Amygdala (tissue), 56 donors: Measurements from ENCODE around the gene FOXP1.
"Not testable (repeated sequence)": the region's sequence is repeated elsewhere in the genome, so short reads cannot be mapped to it uniquely, and the experiment has no call there.

Experiments used
- DNase-seq, 56 donors: peaks; one replicate each; lab custom pipeline; 2025; lab: John Stamatoyannopoulos, UW

Gene FOXP1

DNA sequence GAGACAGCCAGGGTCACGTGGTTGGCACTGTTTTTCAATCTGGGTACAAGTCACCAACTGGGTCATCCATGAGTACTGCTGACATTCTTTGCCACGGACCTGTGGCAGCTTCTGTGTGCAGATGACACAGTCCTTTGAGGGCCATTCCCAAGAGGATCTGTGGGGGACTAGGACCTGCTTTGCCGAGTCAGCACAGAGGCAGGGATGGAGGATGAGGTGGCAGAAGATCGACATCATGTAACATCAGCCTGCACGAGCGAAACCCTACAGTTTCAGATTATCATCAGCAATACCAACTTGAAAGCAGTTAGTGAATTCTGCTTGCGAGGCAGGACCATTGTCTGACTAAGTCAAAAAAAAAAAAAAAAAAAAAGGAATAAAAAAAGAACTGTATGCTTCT is 227.7 kb downstream of the FOXP1 start:
- no peak for DNase-seq

DNA sequence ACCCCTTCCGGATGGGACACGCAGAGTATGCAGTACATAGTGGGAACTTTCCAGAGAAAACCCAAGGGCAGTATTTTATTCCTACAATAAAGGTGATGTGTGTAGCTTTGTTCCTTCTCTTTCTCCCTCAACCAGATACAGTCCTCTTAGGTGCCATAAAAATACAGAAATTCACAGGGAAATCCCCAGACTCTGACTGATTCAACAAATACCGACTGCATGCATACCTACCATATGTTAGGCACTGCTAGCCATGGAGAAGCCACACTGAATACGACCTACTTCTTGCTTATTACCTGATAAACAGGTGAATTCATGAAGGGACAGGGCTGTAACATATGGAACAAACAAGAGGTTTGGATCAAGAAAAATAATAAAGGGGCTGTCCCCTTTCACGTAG is 228.5 kb downstream of the FOXP1 start:
- DNase-seq = no peak

- no peak for DNase-seq
These were observed 232.0 kb downstream of the FOXP1 start for GRCh38 chr3:71351403-71352149.

GRCh38 chr3:71350998-71351397 is 232.5 kb downstream of the FOXP1 start:
- DNase-seq = no peak

DNA sequence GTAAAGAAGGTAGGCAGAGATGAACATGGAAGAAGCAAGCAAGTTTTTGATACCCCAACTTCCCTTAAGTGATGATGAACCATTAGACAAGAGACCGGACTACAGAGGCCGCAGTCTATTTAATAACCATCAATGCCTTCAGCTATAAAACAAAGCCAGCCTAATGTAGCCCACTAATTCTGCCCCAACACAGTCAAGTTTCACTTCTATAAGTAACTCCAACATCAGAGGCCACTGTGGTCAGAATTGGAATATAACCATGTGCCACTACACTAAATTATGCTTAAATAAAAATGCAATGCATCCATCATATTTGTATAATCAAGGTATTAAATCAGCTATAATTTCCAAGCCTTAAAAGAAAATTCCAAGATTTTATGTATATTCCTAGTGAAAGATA is 234.7 kb downstream of the FOXP1 start:
- no peak for DNase-seq

- no peak for DNase-seq
These were observed 235.4 kb downstream of the FOXP1 start for GRCh38 chr3:71348001-71348632.

DNA sequence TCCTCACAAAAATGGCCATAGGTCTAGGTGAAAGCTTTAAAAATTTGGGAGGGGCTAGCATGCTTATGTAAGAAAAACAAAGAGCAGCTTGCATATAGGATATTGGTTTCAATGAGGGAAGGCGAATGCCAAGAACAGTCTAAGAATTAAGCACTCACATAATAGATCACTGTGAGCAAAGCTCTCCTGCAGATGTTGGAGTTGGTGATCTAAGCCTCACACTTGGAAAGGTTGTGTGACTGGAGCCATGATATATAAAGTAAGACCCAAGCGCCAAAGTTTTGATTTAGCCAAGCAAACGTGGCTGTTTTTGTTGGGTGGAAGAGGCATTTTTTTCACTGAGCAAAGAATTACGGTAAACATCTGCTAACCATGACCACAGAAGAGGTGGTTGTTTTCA is 237.5 kb downstream of the FOXP1 start:
- DNase-seq = no peak

DNA sequence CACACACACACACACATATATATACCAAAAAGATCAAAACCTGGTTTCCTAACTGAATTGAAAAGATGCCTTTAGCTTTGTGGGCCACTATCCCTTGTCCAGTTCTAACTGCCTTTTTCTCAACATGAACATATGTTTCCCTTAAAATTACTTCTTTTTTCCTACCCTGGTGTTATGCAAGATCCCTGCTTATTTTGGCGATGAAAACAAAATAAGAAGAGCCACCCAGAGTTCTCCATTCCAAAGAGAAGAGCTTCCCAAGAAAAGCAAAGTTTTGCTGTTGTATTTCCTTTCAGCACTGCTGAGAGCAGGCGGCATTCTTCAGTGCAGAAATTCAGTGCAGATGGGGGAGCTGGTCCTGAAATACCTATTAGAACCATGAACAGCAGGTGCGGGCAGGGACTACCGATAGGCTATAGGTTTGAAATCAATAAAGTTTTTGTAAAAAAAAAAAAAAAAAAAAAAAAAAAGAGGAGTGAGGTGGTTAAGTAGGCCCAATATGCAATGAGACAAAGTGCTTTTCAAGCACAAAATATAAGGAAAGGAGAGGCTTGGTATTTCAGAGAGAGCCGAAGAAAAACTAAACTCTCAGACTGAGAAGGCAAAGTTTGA is 238.0 kb downstream of the FOXP1 start:
- DNase-seq = no peak

DNA sequence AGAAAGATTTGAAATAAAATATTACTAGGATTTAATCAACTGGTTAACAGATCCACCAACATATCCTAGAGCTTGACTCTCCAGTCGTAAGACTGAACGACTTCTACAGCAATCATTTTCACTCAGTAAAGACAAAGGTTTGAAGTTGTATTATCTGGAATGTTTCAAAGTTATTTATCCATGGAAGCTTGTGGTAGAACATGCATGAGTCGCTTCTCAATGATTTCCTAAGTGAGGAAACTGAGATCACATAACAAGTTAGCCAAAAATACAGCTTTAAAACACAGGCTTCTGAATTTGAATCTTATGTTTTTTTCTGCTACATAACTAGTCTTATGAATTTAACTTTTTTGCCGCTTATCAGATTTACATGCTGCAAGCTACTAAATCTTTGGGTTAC is 241.8 kb downstream of the FOXP1 start:
- DNase-seq = no peak

- no peak for DNase-seq
These were observed 244.5 kb downstream of the FOXP1 start for GRCh38 chr3:71339049-71339448.

DNA sequence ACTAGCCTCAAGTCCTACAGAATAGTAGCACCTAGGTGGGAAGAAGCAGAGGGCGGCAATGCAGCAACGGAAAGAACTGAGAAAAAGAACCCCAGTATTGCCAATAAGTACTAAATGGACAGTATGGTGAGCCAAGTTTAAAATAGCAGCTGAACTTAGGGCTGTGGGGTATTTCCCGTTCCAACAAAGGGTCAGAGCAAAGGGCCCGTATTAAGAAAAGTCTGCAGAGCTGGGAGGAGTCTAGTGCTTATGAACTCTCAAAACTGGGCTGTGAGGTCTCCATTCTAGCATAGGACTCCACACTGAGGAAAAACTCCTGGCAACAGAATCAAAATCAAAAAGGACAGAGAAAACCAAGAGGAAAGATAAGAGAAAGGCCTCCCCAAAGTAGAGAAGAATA is 250.7 kb downstream of the FOXP1 start:
- DNase-seq = no peak

DNA sequence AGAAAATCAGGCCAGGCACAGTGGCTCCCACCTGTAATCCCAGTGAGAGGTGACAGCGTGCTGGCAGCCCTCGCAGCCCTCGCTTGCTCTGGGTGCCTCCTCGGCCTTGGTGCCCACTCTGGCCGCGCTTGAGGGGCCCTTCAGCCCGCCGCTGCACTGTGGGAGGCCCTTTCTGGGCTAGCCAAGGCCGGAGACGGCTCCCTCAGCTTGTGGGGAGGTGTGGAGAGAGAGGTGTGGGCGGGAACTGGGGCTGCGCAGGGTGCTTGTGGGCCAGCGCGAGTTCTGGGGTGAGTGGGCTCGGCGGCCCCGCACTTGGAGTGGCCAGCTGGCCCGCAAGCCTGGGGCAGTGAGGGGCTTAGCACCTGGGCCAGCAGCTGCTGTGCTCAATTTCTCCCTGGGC is 252.6 kb downstream of the FOXP1 start:
- no peak for DNase-seq

DNA sequence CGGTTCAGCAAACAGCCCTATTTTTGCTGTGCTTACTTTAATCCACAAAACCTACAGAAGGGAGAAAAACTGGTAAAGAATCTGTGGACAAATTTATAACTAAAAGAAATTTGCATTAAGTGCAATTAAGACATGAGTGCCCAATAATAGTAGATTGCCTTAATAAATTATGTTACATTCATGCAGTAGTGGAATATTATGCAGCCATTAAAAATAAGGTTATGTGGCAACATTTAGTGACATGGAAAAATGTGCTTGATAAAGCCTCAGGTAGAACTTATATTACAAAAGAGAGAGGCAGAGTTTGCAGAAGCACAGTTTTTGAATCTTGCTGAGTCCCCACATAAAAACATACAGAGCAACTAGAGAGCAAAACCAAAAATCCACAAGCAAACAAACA is 253.0 kb downstream of the FOXP1 start:
- no peak for DNase-seq

DNA sequence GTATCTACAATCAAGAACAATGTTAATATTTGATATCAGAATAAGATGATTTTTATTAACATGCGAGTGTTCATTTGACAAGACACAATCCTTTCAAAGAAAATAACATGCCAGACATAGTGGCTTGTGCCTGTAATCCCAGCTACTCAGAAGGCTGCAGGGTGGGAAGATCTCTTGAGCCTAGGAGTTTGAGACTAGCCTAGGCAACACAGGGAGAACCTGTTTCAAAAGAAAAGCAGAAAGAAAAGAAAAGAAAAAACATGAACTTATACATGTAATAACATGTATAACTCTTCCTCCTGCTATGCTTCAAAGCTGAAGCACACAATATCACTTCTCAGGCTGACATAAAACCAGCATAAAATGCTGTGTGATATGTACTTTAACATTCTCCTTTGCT is 253.7 kb downstream of the FOXP1 start:
- DNase-seq = no peak

DNA sequence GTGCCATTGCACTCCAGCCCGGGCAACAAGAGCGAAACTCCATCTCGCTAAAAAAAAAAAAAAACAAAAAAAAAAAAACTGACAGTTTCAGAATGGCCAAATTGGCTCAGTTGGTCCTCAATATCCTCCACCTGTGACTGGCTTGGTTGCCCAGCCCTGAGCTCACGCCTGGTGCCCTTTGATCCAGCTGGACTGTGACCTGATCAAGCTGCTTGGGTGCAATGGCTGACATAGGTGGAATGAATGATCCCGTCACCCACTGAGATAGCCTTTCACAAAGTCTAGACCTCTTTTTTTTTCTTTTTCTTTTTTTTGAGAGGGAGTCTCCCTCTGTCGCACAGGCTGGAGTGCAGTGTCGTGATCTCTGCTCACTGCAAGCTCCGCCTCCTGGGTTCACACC is 254.6 kb downstream of the FOXP1 start:
- DNase-seq = no peak

DNA sequence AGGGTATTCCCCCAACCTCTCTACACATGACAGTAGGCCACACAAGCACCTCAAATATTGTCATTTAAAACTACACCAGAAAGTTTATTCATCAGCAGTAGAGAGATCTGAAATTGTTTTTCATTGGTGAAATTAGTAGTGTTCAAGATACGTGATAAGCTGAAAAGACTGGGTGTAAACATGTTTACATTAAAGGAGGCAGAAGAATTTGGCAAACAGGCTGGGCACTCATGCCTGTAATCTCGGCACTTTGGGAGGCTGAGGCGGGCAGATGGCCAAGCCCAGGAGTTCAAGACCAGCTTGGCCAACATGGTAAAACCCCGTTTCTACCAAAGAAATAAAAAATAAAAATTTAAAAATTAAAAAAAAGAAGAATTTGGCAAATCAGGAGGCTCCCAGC is 255.6 kb downstream of the FOXP1 start:
- DNase-seq = no peak

- DNase-seq = no peak
These were observed 257.8 kb downstream of the FOXP1 start for GRCh38 chr3:71325715-71326114.

GRCh38 chr3:71324224-71324623 is 259.3 kb downstream of the FOXP1 start:
- not testable (repeated sequence) for DNase-seq

- no peak for DNase-seq
These were observed 260.0 kb downstream of the FOXP1 start for GRCh38 chr3:71323558-71323957.

GRCh38 chr3:71322154-71322553 is 261.4 kb downstream of the FOXP1 start:
- no peak for DNase-seq

DNA sequence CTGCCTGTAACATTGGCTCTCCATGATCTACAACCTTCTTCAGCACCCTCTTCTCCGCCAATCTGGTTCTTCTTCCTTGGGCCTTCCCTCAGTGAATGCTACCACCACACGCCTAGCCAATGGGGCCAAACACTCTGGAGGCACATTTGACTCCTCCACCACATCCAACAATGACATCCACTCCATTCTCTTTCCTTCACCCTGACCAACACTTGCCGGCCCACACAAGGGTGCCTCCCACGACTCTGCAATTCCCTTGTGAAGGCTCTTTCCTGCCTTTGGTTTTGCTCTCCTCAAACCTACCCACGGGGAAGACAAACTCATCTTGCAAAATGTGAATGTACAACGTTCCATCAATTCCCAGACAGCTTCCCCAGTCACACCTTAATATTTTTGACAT is 263.8 kb downstream of the FOXP1 start:
- DNase-seq = no peak

DNA sequence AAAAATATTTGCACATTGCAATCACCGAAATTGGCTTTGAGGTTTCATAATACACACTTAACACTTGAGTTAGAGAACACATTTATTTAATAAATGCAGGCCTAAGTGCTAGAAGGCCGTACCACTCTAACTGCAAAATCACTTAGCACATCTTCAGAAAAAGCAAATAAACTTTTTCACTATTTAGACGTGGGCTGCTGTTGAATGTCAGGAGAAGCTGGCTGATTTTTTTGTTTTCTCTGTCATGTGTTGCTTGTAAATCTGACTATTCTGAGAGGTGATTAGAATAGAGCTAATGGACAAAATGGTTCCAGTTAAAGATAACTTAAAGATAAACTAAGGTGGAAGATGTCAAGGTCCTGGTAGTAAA is 265.1 kb downstream of the FOXP1 start:
- DNase-seq = no peak
